Spleen (tissue), 7 donors: ENCODE data around the gene TAP1.

Source experiments
- CTCF ChIP-seq, 11 experiments: fragments of 200-600 bp in 7 of 11; fragments of 450-650 bp in 4 of 11; sonication (generic) in 4 of 11; IDR thresholded peaks in 8 of 11; conservative IDR thresholded peaks in 3 of 11; 1 replicate in 7 of 11; 2 replicates in 4 of 11; pipeline versions ENCODE4 v1.4.0 to v1.8.0; 2016 to 2021; ENCODE audit warnings: antibody characterized with exemption in 11 of 11, inconsistent platforms in 4 of 11, mild to moderate bottlenecking in 1 of 11
- POLR2A ChIP-seq, 3 donors: fragments of 450-650 bp; IDR thresholded peaks; one replicate each; pipeline ENCODE4 v1.5.1; 2017; ENCODE audit warnings: antibody characterized with exemption in 3 of 3, mild to moderate bottlenecking in 1 of 3
- POLR2AphosphoS5 ChIP-seq, 3 donors: sonication (generic); formaldehyde crosslinking; IDR thresholded peaks; one replicate each; pipeline ENCODE4 v1.5.1; 2017; ENCODE audit warnings: antibody characterized with exemption in 3 of 3
- donor health status: DM: no; HTN: no; CAD: no; lungs with moderate emphysema.
- donor health status: DM: no; HTN: no; CAD: no.
- donor health status: DM: no; HTN: no; CAD: no.

- TF ChIP-seq POLR2AphosphoS5 (IDR thresholded peaks at IDR 0.05) = no peak
- no peak for TF ChIP-seq CTCF (IDR thresholded peaks at IDR 0.05 in 8 of 11, conservative IDR thresholded peaks at IDR 0.05 in 3 of 11)
- no peak for TF ChIP-seq POLR2A (IDR thresholded peaks at IDR 0.05)
Measured at GRCh38 chr6:32886681-32887383, 33.3 kb upstream of the TAP1 start.
